ENCODE measurements around the gene PDPK1.
A peak's percentile ranks its signal among the peaks of the same experiment; 100 is the strongest.
"Not testable (repeated sequence)": the region's sequence is repeated elsewhere in the genome, so short reads cannot be mapped to it uniquely, and the experiment has no call there.

The PDPK1 gene

DNA sequence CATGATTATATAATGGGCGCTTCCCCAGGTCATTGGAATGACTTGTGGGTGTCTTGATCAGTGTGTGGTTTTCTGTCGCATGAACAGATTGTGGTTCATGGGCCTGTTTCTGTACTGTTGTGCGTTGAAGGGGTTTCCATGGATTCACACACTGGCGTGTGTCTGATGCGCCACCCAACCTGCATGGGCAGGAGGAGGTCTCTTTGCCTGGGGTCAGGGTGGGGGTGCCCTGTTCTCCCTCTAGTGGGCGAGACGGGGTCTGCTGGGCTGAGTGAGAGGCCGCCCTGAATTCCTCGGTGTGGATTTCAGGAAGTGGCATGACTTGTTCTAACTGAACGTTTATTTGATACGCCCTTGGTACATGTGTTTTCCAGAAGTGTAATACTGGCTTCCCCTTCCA is 42.3 kb downstream of the PDPK1 start:
- in situ Hi-C loops (cut with HindIII; ENCODE audit: low pct_ligation_motif_present, low sequenced_read_pairs); H3K4me3 ChIP-seq (ENCODE audit: low read depth, low read length): not testable (repeated sequence)

GRCh38 chr16:2580818-2581217 is 43.0 kb downstream of the PDPK1 start:
- H3K36me3 ChIP-seq (replicated peaks); DNase-seq; in situ Hi-C loops (cut with HindIII; ENCODE audit: low pct_ligation_motif_present, low sequenced_read_pairs); H3K27me3 ChIP-seq (replicated peaks); H3K27ac ChIP-seq; H3K4me3 ChIP-seq (ENCODE audit: low read depth, low read length): not testable (repeated sequence)

More for the DNA sequence above, 42.3 kb downstream of the PDPK1 start:
- not testable (repeated sequence) for H3K27me3 ChIP-seq (replicated peaks); H3K36me3 ChIP-seq (replicated peaks); DNase-seq; H3K27ac ChIP-seq
- TF ChIP-seq, protein P1, sequence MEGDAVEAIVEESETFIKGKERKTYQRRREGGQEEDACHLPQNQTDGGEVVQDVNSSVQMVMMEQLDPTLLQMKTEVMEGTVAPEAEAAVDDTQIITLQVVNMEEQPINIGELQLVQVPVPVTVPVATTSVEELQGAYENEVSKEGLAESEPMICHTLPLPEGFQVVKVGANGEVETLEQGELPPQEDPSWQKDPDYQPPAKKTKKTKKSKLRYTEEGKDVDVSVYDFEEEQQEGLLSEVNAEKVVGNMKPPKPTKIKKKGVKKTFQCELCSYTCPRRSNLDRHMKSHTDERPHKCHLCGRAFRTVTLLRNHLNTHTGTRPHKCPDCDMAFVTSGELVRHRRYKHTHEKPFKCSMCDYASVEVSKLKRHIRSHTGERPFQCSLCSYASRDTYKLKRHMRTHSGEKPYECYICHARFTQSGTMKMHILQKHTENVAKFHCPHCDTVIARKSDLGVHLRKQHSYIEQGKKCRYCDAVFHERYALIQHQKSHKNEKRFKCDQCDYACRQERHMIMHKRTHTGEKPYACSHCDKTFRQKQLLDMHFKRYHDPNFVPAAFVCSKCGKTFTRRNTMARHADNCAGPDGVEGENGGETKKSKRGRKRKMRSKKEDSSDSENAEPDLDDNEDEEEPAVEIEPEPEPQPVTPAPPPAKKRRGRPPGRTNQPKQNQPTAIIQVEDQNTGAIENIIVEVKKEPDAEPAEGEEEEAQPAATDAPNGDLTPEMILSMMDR (IDR thresholded peaks at IDR 0.05; ENCODE audit: low read depth, low read length, missing control alignments) = peak; percentile 9

DNA sequence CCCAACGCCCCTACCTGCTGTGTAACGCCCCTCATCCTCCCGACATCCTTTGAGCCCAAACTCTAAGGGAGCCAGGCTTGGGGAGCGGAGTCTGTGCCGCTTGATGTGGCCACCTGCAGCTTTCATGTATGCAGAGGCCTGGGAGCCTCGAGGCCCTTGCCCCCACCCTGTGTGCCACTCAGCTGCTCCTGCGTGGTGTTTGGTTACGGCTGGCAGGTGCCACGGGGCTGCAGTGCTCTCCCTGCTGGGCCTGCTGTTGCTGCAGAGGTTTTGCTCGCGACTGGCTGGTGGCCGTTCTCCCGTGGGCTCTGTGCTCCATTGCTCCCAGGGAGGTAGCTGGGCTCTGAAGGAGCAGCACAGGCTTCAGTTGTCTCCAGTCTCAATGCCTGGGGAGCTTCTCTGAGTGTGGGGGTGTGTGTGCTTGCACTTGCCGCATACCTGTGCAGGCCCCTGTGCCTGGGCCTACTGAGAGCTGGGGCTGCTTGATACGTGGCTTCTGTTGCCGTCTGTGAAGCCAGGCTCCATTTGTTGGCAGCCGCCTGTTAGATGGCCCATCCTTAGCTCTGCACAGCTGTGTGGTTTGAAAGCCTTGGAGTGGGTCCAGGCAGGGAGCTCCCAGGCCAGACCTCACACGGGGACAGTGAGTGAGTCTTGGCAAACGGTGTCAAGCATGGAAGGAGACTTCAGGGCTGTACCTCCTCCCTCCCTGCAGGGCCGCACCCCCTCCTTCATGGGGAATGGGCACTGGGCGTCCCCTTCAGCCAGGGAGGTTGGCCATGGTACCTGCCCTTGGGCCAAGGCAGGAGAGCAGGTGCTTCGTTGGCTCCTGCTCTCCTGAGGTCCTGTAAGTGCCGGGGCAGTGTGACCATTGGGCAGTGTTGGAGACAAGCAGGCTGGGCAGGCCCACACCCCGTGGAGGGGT is 47.2 kb downstream of the PDPK1 start:
- H3K4me3 ChIP-seq (ENCODE audit: low read depth, low read length) = no peak overlapping the region
- TF ChIP-seq, protein P1 (IDR thresholded peaks at IDR 0.05; ENCODE audit: low read depth, low read length, missing control alignments) = no peak
- H3K27me3 ChIP-seq (replicated peaks) = no peaks in the 10 kb centered on the region
- H3K27ac ChIP-seq = no peak overlapping the region
- peaks cover 26% of the 10 kb centered on the region for H3K36me3 ChIP-seq (replicated peaks)
- DNase-seq = no peak
- in situ Hi-C loops (cut with HindIII; ENCODE audit: low pct_ligation_motif_present, low sequenced_read_pairs) = no loop called here

- H3K36me3 ChIP-seq (replicated peaks) = peaks cover 26% of the 10 kb centered on the region
- TF ChIP-seq, protein P1 (IDR thresholded peaks at IDR 0.05; ENCODE audit: low read depth, low read length, missing control alignments) = no peak
- H3K27me3 ChIP-seq (replicated peaks) = no peaks in the 10 kb centered on the region
- H3K27ac ChIP-seq = no peak overlapping the region
- in situ Hi-C loops (cut with HindIII; ENCODE audit: low pct_ligation_motif_present, low sequenced_read_pairs) = no loop called here
- no peak overlapping the region for H3K4me3 ChIP-seq (ENCODE audit: low read depth, low read length)
- no peak for DNase-seq
Measured at GRCh38 chr16:2585651-2586081, 47.8 kb downstream of the PDPK1 start.

- peaks cover 26% of the 10 kb centered on the region for H3K36me3 ChIP-seq (replicated peaks)
- no peak overlapping the region for H3K4me3 ChIP-seq (ENCODE audit: low read depth, low read length)
- no peak overlapping the region for H3K27ac ChIP-seq
- no peaks in the 10 kb centered on the region for H3K27me3 ChIP-seq (replicated peaks)
- in situ Hi-C loops (cut with HindIII; ENCODE audit: low pct_ligation_motif_present, low sequenced_read_pairs) = no loop called here
- TF ChIP-seq, protein P1 (IDR thresholded peaks at IDR 0.05; ENCODE audit: low read depth, low read length, missing control alignments) = peak; percentile 48
- DNase-seq = no peak
Measured at GRCh38 chr16:2586241-2586640, 48.4 kb downstream of the PDPK1 start.

GRCh38 chr16:2586901-2587480 is 49.2 kb downstream of the PDPK1 start:
- DNase-seq = no peak
- in situ Hi-C loops (cut with HindIII; ENCODE audit: low pct_ligation_motif_present, low sequenced_read_pairs) = no loop called here
- Histone ChIP-seq H3K27ac (no peak overlapping the region), H3K27me3 (replicated peaks) (no peaks in the 10 kb centered on the region), H3K36me3 (replicated peaks) (peaks cover 26% of the 10 kb centered on the region), H3K4me3 (ENCODE audit: low read depth, low read length) (no peak overlapping the region)
- TF ChIP-seq, protein P1 (IDR thresholded peaks at IDR 0.05; ENCODE audit: low read depth, low read length, missing control alignments) = no peak

Data from brain microvascular endothelial cell (primary cell).